ENCODE measurements around the gene SPACA7. TPM values are rescaled to one million over a fixed set of nuclear protein-coding genes. Genes with fewer than 3 reads are reported as not detected.

SPACA7 gene
- total RNA-seq, 1 donor from 2014 or later, result not detected

- Mint-ChIP-seq H3K4me1 (ENCODE audit: unreplicated experiment) (no peaks in the 10 kb centered on the region), H3K36me3 (ENCODE audit: low read depth, unreplicated experiment) (peaks cover 11% of the 10 kb centered on the region), H3K4me3 (ENCODE audit: unreplicated experiment) (no peak overlapping the region), H3K27ac (ENCODE audit: unreplicated experiment) (no peak overlapping the region), H3K9me3 (ENCODE audit: unreplicated experiment) (peaks cover 8% of the 10 kb centered on the region), H3K27me3 (ENCODE audit: unreplicated experiment) (peaks cover 5% of the 10 kb centered on the region)
- TF ChIP-seq CTCF (IDR thresholded peaks at IDR 0.05; ENCODE audit: unreplicated experiment), result no peak
- no peak for DNase-seq (ENCODE audit: low spot score)
Measured at GRCh38 chr13:112335135-112335534, 41.0 kb upstream of the SPACA7 start.

- Mint-ChIP-seq H3K4me3 (ENCODE audit: unreplicated experiment) (no peak overlapping the region), H3K36me3 (ENCODE audit: low read depth, unreplicated experiment) (peaks cover 6% of the 10 kb centered on the region), H3K27me3 (ENCODE audit: unreplicated experiment) (peaks cover 5% of the 10 kb centered on the region), H3K4me1 (ENCODE audit: unreplicated experiment) (peaks cover 8% of the 10 kb centered on the region), H3K27ac (ENCODE audit: unreplicated experiment) (no peak overlapping the region), H3K9me3 (ENCODE audit: unreplicated experiment) (peaks cover 4% of the 10 kb centered on the region)
- TF ChIP-seq CTCF (IDR thresholded peaks at IDR 0.05; ENCODE audit: unreplicated experiment), result no peak
- DNase-seq (ENCODE audit: low spot score), result no peak
Measured at GRCh38 chr13:112341446-112341845, 34.7 kb upstream of the SPACA7 start.

- Mint-ChIP-seq H3K27ac (ENCODE audit: unreplicated experiment) (no peak overlapping the region), H3K36me3 (ENCODE audit: low read depth, unreplicated experiment) (peaks cover 4% of the 10 kb centered on the region), H3K4me1 (ENCODE audit: unreplicated experiment) (peaks cover 10% of the 10 kb centered on the region), H3K9me3 (ENCODE audit: unreplicated experiment) (no peaks in the 10 kb centered on the region), H3K4me3 (ENCODE audit: unreplicated experiment) (no peak overlapping the region), H3K27me3 (ENCODE audit: unreplicated experiment) (peaks cover 4% of the 10 kb centered on the region)
- no peak for DNase-seq (ENCODE audit: low spot score)
- TF ChIP-seq CTCF (IDR thresholded peaks at IDR 0.05; ENCODE audit: unreplicated experiment), result no peak
Measured at GRCh38 chr13:112341976-112342735, 34.0 kb upstream of the SPACA7 start.

GRCh38 chr13:112342841-112343361, 33.3 kb upstream of the SPACA7 start:
- peaks cover 10% of the 10 kb centered on the region for H3K4me1 Mint-ChIP-seq (ENCODE audit: unreplicated experiment)
- no peak for DNase-seq (ENCODE audit: low spot score)
- no peaks in the 10 kb centered on the region for H3K9me3 Mint-ChIP-seq (ENCODE audit: unreplicated experiment)
- no peaks in the 10 kb centered on the region for H3K36me3 Mint-ChIP-seq (ENCODE audit: low read depth, unreplicated experiment)
- H3K27ac Mint-ChIP-seq (ENCODE audit: unreplicated experiment), result no peak overlapping the region
- no peak overlapping the region for H3K4me3 Mint-ChIP-seq (ENCODE audit: unreplicated experiment)
- H3K27me3 Mint-ChIP-seq (ENCODE audit: unreplicated experiment), result peaks cover 4% of the 10 kb centered on the region
- no peak for TF ChIP-seq CTCF (IDR thresholded peaks at IDR 0.05; ENCODE audit: unreplicated experiment)

- no peak for DNase-seq (ENCODE audit: low spot score)
- no peaks in the 10 kb centered on the region for H3K36me3 Mint-ChIP-seq (ENCODE audit: low read depth, unreplicated experiment)
- no peaks in the 10 kb centered on the region for H3K9me3 Mint-ChIP-seq (ENCODE audit: unreplicated experiment)
- peaks cover 10% of the 10 kb centered on the region for H3K4me1 Mint-ChIP-seq (ENCODE audit: unreplicated experiment)
- H3K27ac Mint-ChIP-seq (ENCODE audit: unreplicated experiment), result no peak overlapping the region
- H3K27me3 Mint-ChIP-seq (ENCODE audit: unreplicated experiment), result peaks cover 4% of the 10 kb centered on the region
- no peak for TF ChIP-seq CTCF (IDR thresholded peaks at IDR 0.05; ENCODE audit: unreplicated experiment)
- H3K4me3 Mint-ChIP-seq (ENCODE audit: unreplicated experiment), result no peak overlapping the region
Measured at GRCh38 chr13:112343591-112343990, 32.6 kb upstream of the SPACA7 start.

All from endothelial cell (in vitro differentiated cells).